SIG-M5 treated with dmso at 0.1 percent for 504 hours (cell line): Measurements from ENCODE around the gene MINDY4.

Experiments used
- DNase-seq: peaks from one replicate; lab custom pipeline; 2025; ENCODE audit not compliant: unreplicated experiment; lab: John Stamatoyannopoulos, UW

Gene MINDY4

DNA sequence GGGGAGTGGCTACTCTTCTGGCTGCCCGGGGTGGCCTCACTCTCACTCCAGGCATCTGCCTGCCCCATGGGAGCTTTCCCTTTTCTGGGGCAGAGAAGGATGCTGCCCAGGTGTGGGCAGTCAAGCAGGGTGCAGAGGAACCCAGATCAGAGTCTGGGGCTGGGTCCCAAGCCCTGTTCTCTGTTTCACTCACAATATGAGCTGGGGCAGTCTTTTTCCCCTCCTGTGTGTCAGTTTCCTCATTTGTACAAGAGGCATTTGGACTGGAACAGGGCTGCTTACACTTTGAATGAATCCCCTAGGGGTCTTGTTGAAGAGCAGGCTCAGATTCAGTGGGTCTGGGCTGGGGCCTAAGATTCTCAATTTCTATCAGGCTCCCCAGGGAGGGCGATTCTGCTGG is 102.0 kb downstream of the MINDY4 start:
- no peak for DNase-seq

DNA sequence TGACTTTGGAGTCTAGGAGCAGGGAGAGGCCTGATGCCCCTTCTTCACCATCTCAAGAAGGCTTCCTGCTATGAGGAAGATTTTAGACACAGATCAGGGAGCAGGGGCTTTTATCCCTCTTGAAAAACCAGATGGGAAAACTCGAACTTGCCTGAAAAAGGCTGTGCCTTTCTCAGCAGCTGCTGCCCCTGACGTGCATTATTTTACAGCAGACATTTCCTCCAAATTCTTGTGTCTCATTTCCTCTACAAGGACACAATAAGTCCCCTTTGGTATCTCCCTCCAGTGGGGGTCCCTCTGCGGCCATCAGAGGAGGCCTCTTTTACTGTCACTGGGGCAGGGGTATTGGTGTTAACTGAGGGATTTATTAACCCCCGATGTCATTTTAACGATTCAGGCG is 102.4 kb downstream of the MINDY4 start:
- DNase-seq: no peak

DNA sequence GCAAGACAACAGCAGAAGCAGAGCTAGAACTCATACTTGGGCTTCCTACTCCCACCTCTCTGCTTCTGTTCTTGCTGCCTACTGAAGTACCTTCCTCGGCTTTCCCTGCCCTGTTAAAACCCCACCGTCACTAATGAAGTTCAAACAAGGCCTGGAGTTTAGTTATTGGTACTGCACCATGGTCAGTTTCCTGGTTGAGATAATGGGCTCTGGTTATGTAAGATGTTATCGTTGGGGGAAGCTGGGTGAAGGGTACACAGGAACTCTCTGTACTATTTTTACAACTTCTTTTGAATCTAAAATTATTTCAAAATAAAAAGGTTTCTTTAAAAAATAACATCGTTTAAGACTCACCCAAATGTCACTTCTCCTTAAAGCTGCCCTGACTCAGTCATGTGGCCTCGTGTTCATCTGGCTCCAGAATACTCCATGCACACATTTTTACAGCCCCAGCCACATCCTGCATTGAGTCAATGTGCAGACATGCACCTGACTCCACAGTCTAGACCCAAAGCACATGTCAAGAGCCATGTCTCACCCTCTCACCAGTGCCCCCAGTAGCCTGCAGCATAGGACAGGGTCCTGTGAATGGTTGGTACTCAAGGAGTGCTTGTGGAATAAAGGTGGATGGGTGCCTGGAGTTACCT is 103.6 kb downstream of the MINDY4 start:
- no peak for DNase-seq

DNA sequence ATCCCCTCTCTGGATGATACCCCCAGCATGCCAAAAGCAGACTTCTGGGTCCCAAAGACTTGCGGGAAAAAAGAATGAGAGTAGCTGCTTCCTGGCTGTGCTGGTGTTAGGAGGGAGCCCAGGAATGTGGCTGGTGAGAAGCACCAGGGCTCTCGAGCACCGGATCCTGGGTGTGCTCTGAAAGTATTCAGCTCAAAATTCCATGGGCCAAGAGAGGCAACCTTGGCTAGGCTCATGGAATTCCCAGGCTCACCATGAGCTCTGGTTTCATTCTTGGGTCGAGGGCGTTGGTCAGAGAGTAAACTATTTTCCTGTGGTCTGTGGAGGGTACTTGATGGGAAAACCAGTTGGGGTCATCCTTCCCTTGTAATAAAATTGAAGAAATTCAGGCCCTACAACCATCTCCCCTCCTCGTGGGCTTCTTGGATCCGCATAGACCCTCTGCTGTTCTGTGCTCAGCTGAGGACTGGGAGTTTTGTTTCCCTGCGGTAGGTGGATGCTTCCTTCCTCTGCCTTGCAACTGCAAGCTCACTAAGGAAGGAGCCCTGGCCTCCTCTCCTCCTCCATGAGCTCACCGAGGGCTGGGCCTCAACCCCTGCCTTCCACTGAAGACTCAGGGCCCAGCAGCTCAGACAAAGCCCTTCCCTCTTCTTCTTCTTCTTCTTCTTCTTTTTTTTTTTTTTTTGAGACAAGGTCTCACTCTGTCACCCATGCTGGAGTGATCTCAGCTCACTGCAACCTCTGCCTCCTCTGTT is 106.0 kb downstream of the MINDY4 start:
- DNase-seq: no peak

DNA sequence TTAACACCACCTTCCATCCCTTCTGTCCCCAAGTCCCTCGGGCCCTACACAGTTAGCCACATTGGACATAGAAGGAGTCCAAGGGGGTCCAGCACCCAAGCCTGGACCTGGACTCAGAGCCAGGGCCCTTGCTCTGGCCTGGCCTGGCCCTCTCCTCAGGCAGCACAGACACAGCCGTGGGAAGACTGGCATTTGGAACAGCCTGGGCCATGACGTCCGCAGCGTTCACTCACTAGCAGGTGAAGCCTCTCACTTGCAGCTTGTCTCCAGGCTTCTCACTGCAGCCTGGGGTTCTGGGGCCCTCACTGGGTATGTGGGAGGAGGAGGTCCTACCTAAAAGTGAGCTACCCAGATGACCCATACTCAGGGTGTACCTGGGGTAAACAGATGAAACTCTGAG is 106.8 kb downstream of the MINDY4 start:
- DNase-seq: no peak

DNA sequence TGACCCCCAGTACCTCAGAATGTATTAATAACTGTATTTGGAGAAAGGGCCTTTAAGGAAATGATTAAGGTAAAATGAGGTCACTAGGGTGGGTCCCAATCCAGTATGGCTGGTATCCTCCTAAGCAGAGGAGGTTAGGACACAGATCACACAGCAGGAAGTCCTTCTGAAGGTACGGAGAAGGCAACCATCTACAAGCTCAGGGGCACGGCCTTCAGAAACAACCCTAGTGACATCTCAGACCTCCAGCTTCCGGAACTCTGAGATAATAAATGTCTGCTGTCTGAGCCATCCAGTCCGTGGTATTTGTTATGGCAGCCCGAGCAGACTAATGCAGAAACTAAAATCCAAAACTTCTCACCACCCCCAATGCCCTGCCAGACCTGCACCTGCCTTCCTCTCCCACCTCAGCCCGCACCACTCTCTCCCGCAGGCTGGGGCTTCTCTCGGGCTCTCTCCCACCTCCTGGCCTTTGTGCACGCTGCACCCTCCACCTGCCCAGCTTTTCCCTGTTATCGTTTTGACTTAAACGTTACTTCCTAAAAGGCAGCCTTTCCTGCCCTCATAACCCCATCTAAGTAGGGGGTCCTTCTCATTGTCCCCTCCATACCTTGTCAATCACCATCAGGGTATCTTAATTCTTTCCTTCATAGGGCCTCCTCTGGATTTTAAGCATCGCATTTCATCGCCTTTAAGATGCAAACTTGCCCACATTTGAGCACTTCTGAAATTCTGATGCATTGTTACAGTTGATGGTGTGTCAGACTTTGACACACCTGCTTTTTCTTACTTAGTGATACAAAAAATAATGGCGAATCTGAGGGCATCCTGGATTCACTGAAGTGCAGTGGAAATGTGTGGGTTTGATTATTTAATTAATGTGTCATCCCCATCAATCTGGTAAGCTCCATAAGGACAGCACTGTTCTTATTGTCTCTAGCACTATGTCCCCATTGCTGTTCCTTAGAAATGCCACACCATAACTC is 108.2 kb downstream of the MINDY4 start:
- no peak for DNase-seq

DNA sequence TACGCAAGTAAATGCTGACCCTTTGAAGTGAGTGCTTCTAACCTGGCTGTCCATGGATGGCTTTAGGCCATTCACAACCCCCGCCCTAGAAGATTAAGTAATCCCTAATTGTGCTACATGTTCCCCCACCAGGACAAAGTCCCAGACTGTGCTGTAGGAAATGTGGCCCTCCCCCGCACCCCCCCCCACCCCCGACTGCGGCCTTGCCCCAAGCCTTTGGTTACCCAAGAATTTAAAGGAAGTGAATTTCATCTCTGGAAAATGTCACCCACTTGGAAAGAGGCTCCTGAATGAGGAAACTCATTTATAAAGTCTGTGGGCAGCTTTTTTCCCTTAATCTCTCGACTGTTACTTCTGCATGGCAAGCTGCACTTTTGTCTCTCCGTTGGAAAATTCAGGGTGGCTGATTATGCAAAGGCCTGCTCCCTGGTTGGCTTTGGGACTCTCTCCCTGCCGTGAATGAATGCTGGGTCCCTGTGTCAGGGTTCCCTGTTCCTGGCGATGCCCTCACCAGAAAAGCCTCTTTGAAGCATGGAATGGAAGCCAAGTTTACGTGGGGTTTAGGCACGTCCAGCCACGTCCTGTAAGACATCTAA is 109.0 kb downstream of the MINDY4 start:
- DNase-seq: no peak

DNA sequence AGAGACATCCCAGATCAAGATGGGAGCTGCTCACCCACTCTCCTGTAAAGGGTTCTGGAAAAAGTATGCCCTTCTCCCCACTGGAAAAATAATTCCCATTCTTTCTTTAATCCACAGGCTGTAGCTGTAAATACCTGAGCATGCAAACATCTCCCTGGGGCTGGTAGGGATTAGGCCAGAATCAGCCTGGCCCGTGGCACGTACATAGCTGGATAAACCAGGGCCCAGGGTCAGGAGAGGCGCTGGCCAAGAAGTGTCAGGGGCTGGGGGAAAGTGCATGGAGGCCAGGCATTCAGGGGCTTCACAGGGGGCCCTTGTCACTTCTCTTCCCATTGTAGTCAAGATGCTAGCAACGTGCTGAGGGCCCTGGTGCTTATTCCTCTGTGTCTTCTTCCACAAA is 109.7 kb downstream of the MINDY4 start:
- no peak for DNase-seq

DNA sequence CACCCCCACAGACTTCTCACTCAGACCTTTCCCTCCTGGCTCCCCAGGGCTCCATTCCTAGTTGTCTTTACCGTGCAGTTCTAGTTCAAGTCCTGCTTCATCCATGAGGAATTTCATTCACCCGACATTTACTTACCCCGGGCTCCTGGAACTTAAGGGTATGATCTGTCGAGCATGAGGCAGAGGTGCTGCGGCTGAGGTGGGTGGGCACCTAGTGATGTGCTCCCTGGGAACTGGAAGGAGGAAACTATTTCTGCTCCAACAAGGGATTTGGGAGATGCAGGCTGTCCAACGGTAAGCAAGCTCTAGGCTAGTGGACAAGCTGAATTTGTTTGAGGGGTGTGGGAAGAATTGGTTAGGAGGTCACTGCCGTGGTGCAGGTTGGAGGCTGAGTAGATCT is 110.2 kb downstream of the MINDY4 start:
- DNase-seq: no peak

DNA sequence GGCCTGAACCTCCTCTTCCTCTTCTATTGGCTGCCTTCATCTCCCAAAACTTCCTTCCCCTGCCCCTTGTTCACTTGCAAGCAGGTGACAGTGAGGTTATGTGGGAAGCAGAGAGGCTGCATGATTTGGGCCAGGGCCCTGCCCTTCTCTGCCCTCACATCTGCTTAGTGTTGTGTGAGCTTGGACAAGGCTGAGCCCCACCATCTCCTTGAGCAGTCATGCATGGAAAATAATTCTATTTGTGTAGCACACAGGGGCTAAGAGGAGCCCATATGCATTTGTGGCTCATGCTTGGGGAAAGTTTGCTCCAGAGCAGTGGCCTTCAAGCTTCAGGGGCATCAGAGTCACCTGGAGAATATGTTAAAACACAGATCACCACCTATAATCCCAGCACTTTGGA is 113.7 kb downstream of the MINDY4 start:
- no peak for DNase-seq

DNA sequence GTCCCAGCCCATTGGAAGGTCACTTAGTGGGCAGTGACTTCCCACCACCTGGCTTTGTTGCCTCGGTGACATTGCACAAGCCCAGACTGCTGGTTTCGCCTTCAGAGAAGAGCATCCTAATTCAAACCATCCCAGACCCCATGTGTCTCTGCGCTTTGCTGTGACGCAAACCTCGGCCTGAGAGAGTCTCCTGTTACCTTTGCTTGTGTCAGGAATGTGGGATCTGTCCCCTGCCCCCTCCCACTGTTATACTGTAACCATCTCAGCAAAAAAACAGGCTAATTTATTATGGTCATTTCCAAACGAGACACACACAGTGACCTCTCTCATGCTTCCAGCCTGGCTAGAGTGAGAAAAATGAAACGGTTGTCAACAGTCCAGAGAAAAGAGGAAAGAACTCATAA is 115.4 kb downstream of the MINDY4 start:
- DNase-seq: no peak

DNA sequence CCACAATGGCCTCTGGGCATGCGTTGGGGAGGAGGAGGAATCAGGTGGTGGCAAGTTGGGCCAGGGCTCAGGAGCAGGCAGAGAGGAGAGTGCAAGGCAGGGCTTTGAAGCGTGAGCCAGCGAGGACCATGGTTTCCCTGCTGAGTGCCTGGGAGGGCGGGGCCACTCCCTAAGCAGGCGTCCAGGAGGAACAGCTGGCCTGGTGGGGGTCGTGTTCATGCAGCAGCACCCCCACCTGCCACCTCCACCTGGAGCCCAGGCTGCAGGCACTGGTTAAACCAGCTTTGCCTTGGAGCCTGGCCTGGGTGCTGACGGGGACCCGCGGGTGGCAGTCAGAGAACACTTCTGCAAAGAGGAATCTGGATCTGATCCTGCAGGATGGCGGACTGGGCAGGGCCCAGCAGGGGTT is 116.3 kb downstream of the MINDY4 start:
- no peak for DNase-seq

DNA sequence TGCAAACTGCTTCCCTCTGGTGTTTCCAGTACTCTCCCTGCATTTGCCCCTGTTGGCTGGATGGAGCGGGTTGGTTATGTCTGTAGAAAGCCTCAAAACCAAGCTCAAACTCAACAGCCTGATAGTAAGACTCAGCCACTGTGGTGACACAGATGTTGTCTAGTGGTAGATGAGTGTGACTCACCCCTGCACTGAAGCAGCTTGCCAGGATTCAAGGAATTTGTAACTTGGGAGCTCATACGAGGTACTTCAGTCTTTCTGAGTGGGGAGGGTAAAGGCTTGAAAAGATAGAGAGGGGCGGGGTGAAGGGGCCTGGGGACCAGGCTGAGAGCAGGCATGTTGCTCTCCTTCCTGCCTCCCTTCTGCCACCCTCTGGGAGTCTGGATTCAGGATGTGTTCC is 117.5 kb downstream of the MINDY4 start:
- DNase-seq: no peak

DNA sequence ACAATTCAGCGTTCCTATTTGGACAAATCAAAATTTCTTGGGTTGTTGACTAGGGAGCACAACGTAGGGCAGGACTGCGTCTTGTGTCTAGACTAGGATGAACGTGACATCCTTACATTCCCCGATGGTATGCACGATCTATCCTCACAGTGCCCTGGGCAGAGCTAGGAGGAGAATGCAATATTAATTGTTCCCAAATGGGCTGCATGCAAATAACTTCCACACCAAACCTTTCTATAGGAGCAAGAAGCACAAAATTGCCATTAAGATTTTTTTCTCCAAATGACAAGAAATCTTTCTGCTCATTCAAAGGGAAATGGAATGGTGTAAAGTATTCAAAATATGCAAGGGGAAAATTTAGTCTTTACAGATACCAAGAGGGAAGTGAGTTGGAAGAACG is 119.0 kb downstream of the MINDY4 start:
- DNase-seq: no peak

DNA sequence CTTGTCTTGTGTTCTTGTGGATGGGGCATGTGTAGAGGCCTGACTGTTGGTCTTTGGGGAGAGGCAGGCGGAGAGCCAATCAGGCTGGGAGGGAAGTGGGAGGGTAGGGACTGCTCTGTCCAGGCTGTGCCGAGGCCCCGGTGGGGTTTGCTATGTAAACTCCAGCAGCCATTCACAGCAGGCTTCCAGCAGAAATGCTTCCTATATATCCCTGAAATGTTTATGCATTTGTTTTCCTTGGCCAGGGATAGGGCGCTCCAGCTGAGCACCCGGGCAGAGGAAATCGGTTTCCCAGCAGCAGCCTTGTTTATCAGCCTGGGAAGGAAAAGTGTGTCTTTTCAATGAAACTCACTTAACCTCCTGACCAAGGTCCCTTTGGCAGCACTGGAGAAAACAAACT is 122.1 kb downstream of the MINDY4 start:
- DNase-seq: no peak

DNA sequence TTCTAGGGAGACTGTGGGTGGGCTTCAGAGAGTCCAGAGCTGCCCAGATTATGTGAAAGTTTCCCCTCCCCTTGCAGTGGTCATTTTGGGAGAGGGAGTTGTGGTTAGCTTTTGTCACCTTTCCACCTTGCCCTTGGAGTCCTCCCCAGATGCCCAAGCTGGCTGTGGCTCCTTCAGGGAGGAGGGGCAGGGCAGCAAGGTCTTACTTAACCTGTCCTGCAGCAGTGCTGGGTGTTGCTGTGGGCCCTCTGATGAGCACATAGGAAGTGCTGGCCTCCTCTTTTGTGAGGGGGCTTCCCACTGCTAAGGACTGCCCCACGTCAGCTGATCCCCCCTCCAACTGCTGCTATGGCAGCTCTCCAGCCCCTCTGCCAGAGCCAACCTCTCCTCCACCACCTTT is 122.8 kb downstream of the MINDY4 start:
- no peak for DNase-seq

DNA sequence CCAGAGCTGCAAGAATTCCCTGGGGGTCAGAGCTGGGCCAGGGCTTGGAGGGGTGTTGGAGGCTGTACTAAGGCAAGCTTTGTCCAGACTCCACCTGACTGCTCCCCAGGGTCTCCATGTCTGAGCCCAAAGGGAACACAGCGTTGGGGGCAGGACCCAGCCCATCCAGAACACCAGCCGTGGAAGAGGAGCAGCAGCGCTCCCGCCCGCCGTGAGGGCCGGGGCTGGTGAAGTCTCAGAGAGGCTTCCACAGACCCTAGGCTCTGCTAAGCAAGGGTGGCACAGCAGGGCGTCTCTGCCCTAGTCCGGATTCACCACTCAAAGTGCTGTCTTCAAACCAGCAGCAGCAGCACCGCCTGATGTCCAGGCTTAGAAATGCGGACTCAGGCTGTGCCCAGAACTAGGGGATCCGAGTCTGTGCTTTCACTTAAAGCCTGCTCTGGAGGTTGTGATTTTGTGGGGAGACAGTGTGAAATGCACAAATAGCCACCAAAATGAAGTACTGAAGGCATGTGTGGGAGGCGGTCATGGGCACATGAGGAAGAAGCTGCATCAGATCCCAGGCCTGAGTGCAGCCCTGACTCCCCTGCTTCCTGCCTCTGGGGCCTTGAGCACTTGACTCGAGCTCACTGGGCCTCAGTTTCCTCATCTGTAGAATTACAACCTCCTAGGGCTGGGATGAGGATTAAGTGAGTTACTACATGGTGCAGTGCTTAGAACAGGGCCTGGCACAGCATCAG is 123.8 kb downstream of the MINDY4 start:
- DNase-seq: no peak

DNA sequence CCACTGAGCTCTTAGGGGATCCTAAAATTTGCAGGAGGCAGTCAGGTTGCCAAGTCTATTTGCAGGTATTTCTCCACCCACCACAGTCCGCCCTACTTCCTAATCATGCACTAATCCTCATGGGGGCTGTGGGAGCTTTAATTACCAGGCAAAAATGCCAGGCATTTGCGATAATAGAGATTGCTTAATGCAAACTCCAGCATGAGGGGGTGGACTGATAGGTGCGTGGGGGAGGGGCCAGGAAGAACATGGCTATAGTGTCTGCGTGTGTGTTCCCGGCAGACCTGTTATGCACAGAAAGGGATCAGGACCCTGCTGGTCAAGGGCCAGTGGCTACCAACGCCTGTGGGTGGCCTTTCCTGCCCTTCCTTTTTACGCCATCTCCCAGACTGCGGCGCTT is 124.8 kb downstream of the MINDY4 start:
- no peak for DNase-seq

DNA sequence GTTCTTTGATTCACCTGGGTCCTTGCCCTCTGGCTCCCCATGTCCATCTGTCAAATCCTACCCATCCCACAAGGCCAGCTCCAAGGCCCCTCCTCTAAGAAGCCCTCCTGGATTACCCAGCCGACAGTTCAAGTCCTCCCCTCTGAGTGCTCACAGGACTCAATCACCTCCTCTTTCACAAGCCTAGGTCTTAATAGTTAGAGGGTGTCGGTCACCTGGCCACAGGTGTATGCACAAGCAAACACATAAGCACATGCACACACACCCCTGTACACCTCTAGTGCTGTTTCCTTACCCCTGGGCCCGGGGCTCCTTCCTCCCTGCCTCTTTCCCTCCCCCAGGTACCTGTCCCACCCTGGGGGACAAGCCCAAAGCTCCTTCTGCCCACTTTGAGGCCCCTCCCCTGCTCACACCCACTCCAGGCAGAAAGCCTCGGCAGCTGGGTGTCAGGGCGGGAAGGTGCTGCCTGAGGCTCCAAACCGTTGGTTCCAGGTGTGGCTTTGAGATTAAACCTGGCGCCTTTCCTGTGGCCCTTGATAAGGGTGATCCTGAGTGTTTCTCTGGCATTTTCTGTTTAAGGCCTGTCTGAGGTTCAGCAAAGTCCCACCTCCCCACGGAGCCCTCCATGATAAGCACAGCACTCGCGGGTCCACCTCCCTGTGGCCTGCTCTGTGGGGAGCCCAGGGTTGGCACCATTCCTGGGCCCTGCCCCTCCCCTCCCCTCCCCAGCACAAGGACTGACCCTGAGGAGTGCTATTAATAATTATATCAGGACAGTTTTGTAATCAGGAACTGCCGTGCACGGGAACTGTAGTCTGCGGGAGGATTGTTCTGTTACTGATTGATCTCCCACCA is 125.8 kb downstream of the MINDY4 start:
- no peak for DNase-seq

DNA sequence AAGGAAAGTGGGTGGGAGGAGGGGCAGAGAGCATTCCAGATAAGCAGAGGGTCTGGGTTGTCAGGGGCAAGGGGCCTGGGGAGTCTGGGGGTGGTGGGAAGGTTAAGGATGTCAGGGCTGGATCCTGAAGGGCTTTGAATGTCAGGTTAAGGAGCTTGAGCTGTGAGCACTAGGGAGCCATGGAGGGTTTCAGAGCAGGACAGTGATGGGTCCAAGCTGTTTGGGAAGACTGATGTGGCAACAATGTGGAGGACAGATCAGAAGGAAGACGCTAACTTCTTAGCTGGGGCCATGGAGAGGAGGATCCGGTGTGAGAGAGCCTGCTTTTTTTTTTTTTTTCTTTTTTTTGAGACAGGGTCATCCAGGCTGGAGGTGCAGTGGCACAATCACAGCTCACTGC is 126.6 kb downstream of the MINDY4 start:
- DNase-seq: no peak
